Neural cell (in vitro differentiated cells): ENCODE data around the gene RMC1. TPM values are rescaled to one million over a fixed set of nuclear protein-coding genes. Genes with fewer than 3 reads are reported as not detected.
"Not testable (repeated sequence)": the region's sequence is repeated elsewhere in the genome, so short reads cannot be mapped to it uniquely, and the experiment has no call there.

Source experiments
- H2AFZ ChIP-seq: fragments of 200-600, 300-800 bp; sonication (generic), shearing (Covaris generic); 2 replicates; pipeline ENCODE4 v1.6.0; 2014; ENCODE audit warnings: low read depth, mild to moderate bottlenecking, antibody characterized with exemption, low read length, moderate library complexity
- H3F3A ChIP-seq: fragments of 200-600 bp; shearing (Covaris generic); 2 replicates; pipeline ENCODE4 v1.6.1; 2016; ENCODE audit warnings: mild to moderate bottlenecking, moderate library complexity, mixed read lengths, antibody characterized with exemption, low read length; ENCODE audit not compliant: insufficient read depth, poor library complexity, severe bottlenecking
- H3K27ac ChIP-seq: fragments of 200-600, 300-800 bp; sonication (generic), shearing (Covaris generic); 2 replicates; pipeline ENCODE4 v1.5.1; 2014; ENCODE audit warnings: mild to moderate bottlenecking, low read length, moderate library complexity
- H3K27me3 ChIP-seq: fragments of 300-800, 200-600 bp; sonication (generic), shearing (Covaris generic); 2 replicates; pipeline ENCODE4 v1.6.0; 2014; ENCODE audit warnings: mild to moderate bottlenecking, low read depth, low read length, moderate library complexity; ENCODE audit not compliant: insufficient read depth
- H3K36me3 ChIP-seq: fragments of 300-800, 200-600 bp; sonication (generic), shearing (Covaris generic); 2 replicates; pipeline ENCODE4 v1.5.1; 2014; ENCODE audit warnings: mild to moderate bottlenecking, antibody characterized with exemption, low read length, moderate library complexity; ENCODE audit not compliant: insufficient read depth
- H3K4me2 ChIP-seq: fragments of 300-800, 200-600 bp; sonication (generic), shearing (Covaris generic); 2 replicates; pipeline ENCODE4 v1.6.0; 2014; ENCODE audit warnings: mild to moderate bottlenecking, low read length
- H3K4me3 ChIP-seq: fragments of 300-800, 200-600 bp; sonication (generic), shearing (Covaris generic); 2 replicates; pipeline ENCODE4 v1.5.1; 2014; ENCODE audit warnings: mild to moderate bottlenecking, low read length, moderate library complexity
- H3K79me2 ChIP-seq: fragments of 200-600 bp; shearing (Covaris generic); replicated peaks from 2 replicates; pipeline ENCODE4 v1.6.0; 2014; ENCODE audit warnings: mild to moderate bottlenecking, low read length, moderate library complexity; ENCODE audit not compliant: insufficient read depth
- H3K9ac ChIP-seq: fragments of 300-800, 200-600 bp; sonication (generic), shearing (Covaris generic); 2 replicates; pipeline ENCODE4 v1.6.1; 2016; ENCODE audit warnings: mild to moderate bottlenecking, low read length, mixed read lengths
- H3K9me2 ChIP-seq: fragments of 200-600 bp; shearing (Covaris generic); 2 replicates; pipeline ENCODE4 v1.6.1; 2016; ENCODE audit warnings: mild to moderate bottlenecking, low read length, mixed read lengths; ENCODE audit not compliant: insufficient read depth
- H3K9me3 ChIP-seq: fragments of 200-600, 300-800 bp; sonication (generic), shearing (Covaris generic); 2 replicates; pipeline ENCODE4 v1.6.1; 2016; ENCODE audit warnings: mild to moderate bottlenecking, mixed run types, low read length, moderate library complexity, mixed read lengths
- H4K20me1 ChIP-seq: fragments of 200-600 bp; shearing (Covaris generic); 2 replicates; pipeline ENCODE4 v1.6.1; 2016; ENCODE audit warnings: mild to moderate bottlenecking, mixed run types; ENCODE audit not compliant: insufficient read depth
- CTCF ChIP-seq: fragments of 450-650 bp; IDR thresholded peaks from 2 replicates; pipeline ENCODE4 v1.5.1; 2014; ENCODE audit warnings: antibody characterized with exemption, mild to moderate bottlenecking, moderate library complexity; ENCODE audit not compliant: poor library complexity, severe bottlenecking
- EP300 ChIP-seq: fragments of 450-650 bp; conservative IDR thresholded peaks from 2 replicates; pipeline ENCODE4 v1.6.1; 2014; ENCODE audit warnings: antibody characterized with exemption, mild to moderate bottlenecking, moderate library complexity; ENCODE audit not compliant: poor library complexity, severe bottlenecking
- EZH2 ChIP-seq: fragments of 200-600, 300-800 bp; shearing (Covaris generic), sonication (generic); IDR thresholded peaks from 2 replicates; pipeline ENCODE4 v1.6.1; 2014; ENCODE audit warnings: antibody characterized with exemption, low read length, borderline replicate concordance, mild to moderate bottlenecking; ENCODE audit not compliant: insufficient read depth, poor library complexity, severe bottlenecking
- MXI1 ChIP-seq: fragments of 450-650 bp; conservative IDR thresholded peaks from 2 replicates; pipeline ENCODE4 v1.6.1; 2014; ENCODE audit warnings: antibody characterized with exemption, mild to moderate bottlenecking; ENCODE audit not compliant: poor library complexity, severe bottlenecking
- POLR2AphosphoS5 ChIP-seq: IDR thresholded peaks from 2 replicates; pipeline ENCODE4 v1.6.1; 2012
- RAD21 ChIP-seq: fragments of 450-650 bp; conservative IDR thresholded peaks from 2 replicates; pipeline ENCODE4 v1.6.1; 2014; ENCODE audit warnings: antibody characterized with exemption, mild to moderate bottlenecking, moderate library complexity
- SMC3 ChIP-seq: fragments of 450-650 bp; conservative IDR thresholded peaks from 2 replicates; pipeline ENCODE4 v1.6.1; 2014; ENCODE audit warnings: antibody characterized with exemption, mild to moderate bottlenecking, moderate library complexity; ENCODE audit not compliant: poor library complexity
- TAF1 ChIP-seq: IDR thresholded peaks from 2 replicates; pipeline ENCODE4 v1.6.1; 2012; ENCODE audit warnings: low read depth
- polyA plus RNA-seq: library from polyadenylated mRNA; depleted of rRNA; stranded (reverse); fragments of >200 nt; gene quantifications from 2 replicates; pipeline ENCODE4 v1.2.3, GENCODE V29; 2014
- TF ChIP-seq, protein P1 (sequence below): IDR thresholded peaks from 2 replicates; pipeline ENCODE4 v1.6.1; 2012; ENCODE audit warnings: borderline replicate concordance

The RMC1 gene
- polyA plus RNA-seq, 1 donor from 2014 or later: 42.2 TPM

- H2AFZ ChIP-seq: no peak overlapping the region
- H3K36me3 ChIP-seq: no peaks in the 10 kb centered on the region
- no peaks in the 10 kb centered on the region for H3K9me3 ChIP-seq
- no peak overlapping the region for H3K9ac ChIP-seq
- H4K20me1 ChIP-seq: no peaks in the 10 kb centered on the region
- no peak overlapping the region for H3K4me2 ChIP-seq
- H3K27me3 ChIP-seq: no peaks in the 10 kb centered on the region
- no peaks in the 10 kb centered on the region for H3K9me2 ChIP-seq
- no peaks in the 10 kb centered on the region for H3K79me2 ChIP-seq
- no peaks in the 10 kb centered on the region for H3F3A ChIP-seq
- H3K4me3 ChIP-seq: no peak overlapping the region
- TF ChIP-seq RAD21 (no peak), EP300 (no peak), MXI1 (no peak), TAF1 (no peak), EZH2 (no peak), SMC3 (no peak), POLR2AphosphoS5 (no peak), CTCF (no peak)
- TF ChIP-seq, protein P1, sequence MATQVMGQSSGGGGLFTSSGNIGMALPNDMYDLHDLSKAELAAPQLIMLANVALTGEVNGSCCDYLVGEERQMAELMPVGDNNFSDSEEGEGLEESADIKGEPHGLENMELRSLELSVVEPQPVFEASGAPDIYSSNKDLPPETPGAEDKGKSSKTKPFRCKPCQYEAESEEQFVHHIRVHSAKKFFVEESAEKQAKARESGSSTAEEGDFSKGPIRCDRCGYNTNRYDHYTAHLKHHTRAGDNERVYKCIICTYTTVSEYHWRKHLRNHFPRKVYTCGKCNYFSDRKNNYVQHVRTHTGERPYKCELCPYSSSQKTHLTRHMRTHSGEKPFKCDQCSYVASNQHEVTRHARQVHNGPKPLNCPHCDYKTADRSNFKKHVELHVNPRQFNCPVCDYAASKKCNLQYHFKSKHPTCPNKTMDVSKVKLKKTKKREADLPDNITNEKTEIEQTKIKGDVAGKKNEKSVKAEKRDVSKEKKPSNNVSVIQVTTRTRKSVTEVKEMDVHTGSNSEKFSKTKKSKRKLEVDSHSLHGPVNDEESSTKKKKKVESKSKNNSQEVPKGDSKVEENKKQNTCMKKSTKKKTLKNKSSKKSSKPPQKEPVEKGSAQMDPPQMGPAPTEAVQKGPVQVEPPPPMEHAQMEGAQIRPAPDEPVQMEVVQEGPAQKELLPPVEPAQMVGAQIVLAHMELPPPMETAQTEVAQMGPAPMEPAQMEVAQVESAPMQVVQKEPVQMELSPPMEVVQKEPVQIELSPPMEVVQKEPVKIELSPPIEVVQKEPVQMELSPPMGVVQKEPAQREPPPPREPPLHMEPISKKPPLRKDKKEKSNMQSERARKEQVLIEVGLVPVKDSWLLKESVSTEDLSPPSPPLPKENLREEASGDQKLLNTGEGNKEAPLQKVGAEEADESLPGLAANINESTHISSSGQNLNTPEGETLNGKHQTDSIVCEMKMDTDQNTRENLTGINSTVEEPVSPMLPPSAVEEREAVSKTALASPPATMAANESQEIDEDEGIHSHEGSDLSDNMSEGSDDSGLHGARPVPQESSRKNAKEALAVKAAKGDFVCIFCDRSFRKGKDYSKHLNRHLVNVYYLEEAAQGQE: no peak
- no peak overlapping the region for H3K27ac ChIP-seq
Observed at GRCh38 chr18:23485386-23485785, 17.9 kb upstream of the RMC1 start.

DNA sequence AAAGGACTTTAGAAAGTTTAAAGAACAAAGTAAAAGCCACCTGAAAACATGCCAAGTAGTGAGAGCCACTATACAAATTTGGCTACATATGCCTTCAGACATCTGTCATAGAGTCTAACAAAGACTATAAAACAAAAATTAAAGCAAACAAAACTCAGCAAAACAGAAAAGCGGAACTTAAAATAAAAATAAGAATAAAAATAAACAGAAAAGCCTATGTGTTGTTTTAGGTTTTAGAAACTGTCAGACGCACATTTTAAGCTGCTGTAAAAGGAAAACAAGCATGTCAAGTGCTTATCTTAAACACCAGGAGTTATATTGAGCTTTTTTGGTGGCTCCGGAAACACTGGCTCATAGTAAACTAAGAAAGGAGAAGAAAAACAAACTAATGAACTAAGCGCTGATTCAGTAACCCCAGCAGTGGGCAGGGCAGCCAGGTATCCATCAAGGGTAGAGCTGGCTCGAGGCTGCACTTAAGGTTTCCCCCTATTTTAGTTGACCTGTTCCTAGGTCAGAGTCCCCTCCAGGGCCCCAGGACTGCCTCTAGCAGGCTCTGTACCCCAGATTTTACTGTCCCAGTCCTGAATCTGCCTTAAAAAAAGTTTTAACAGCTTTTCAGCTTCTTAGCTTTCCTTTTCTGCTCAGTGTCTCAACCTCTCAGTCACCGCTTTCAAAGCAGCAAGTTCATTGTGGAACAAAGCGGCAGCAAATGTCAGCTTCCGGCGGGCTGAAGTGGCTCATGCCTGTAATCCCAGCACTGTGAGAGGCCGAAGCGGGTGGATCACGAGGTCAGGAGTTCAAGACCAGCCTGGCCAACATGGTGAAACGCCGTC lies 15.4 kb upstream of the RMC1 start:
- Histone ChIP-seq H3K79me2 (no peaks in the 10 kb centered on the region), H3K9me2 (no peaks in the 10 kb centered on the region), H3K27me3 (no peaks in the 10 kb centered on the region), H3K9me3 (no peaks in the 10 kb centered on the region), H3K27ac (no peak overlapping the region), H2AFZ (no peak overlapping the region), H3K9ac (no peak overlapping the region), H4K20me1 (no peaks in the 10 kb centered on the region), H3K4me2 (no peak overlapping the region), H3K4me3 (no peak overlapping the region), H3K36me3 (no peaks in the 10 kb centered on the region), H3F3A (no peaks in the 10 kb centered on the region)
- no peak for TF ChIP-seq RAD21
- no peak for TF ChIP-seq CTCF
- no peak for TF ChIP-seq POLR2AphosphoS5
- TF ChIP-seq EZH2: no peak
- TF ChIP-seq, protein P1: no peak
- TF ChIP-seq SMC3: no peak
- no peak for TF ChIP-seq TAF1
- TF ChIP-seq EP300: no peak
- no peak for TF ChIP-seq MXI1

GRCh38 chr18:23489586-23489985 lies 13.7 kb upstream of the RMC1 start:
- not testable (repeated sequence) for H3K9ac ChIP-seq, H3K27ac ChIP-seq, H4K20me1 ChIP-seq, H3F3A ChIP-seq, H3K9me3 ChIP-seq, H3K4me3 ChIP-seq, H3K4me2 ChIP-seq, H3K9me2 ChIP-seq, H3K27me3 ChIP-seq, H3K36me3 ChIP-seq, H2AFZ ChIP-seq, H3K79me2 ChIP-seq
